ENCODE data around the gene KANSL1L.

GRCh38 chr2:210189452-210190138 lies 18.4 kb upstream of the KANSL1L start:
- TF ChIP-seq CTCF (IDR thresholded peaks at IDR 0.05), result no peak
- no peak for TF ChIP-seq POLR2A (IDR thresholded peaks at IDR 0.05)
